ENCODE measurements around the gene OR7G2. TPM values are rescaled to one million over a fixed set of nuclear protein-coding genes. Genes with fewer than 3 reads are reported as not detected.

OR7G2 gene
- not detected in 2 replicates for total RNA-seq

GRCh38 chr19:9107375-9107774, at the start of gene OR7G2:
Gene OR7G2 (minus strand): TSS chr19:9107475. CDS start chr19:9103243, 4,232 bp downstream.

GRCh38 chr19:9140159-9140874, 33.0 kb upstream of the OR7G2 start, which contains the start of gene ZNF317:
Gene ZNF317 (plus strand): TSS chr19:9140397. CDS start chr19:9156017, 15,620 bp downstream.

GRCh38 chr19:9126900-9127405, 19.7 kb upstream of the OR7G2 start, which contains the start of gene OR7G3:
Gene OR7G3 (minus strand): TSS chr19:9126950. CDS start chr19:9126950, 0 bp downstream.

GRCh38 chr19:9115307-9115813, 8.1 kb upstream of the OR7G2 start, which contains the start of gene OR7G1:
Gene OR7G1 (minus strand): TSS chr19:9115763. CDS start chr19:9115763, 0 bp downstream.

GRCh38 chr19:9086761-9087160, 20.5 kb downstream of the OR7G2 start, which contains the start of gene OR1M1:
Gene OR1M1 (plus strand): TSS chr19:9087061. CDS start chr19:9093245, 6,184 bp downstream.

Other genes starting within 250 kb of the OR7G2 start
- not detected in 2 replicates for gene MUC16, start 97.1 kb downstream of the OR7G2 start, total RNA-seq
- not detected in 2 replicates for gene OR1M1, start 20.4 kb downstream of the OR7G2 start, total RNA-seq
- gene OR7G1, start 8.3 kb upstream of the OR7G2 start, total RNA-seq, result not detected in 2 replicates
- gene OR7G3, start 19.5 kb upstream of the OR7G2 start, total RNA-seq, result not detected in 2 replicates
- 9.5 and 10.6 TPM in 2 replicates for gene ZNF317, start 32.9 kb upstream of the OR7G2 start, total RNA-seq
- gene OR7D2, start 71.5 kb upstream of the OR7G2 start, total RNA-seq, result not detected in 2 replicates
- not detected in 2 replicates for gene OR7D4, start 112.1 kb upstream of the OR7G2 start, total RNA-seq
- not detected in 2 replicates for gene OR7E24, start 143.5 kb upstream of the OR7G2 start, total RNA-seq
- gene ZNF699, start 202.4 kb upstream of the OR7G2 start, total RNA-seq, result 10.8 and 32.9 TPM in 2 replicates
- gene ZNF559, start 216.7 kb upstream of the OR7G2 start, total RNA-seq, result 3.2 and 6.6 TPM in 2 replicates